Measurements from ENCODE around the gene EIF2D.

DNA sequence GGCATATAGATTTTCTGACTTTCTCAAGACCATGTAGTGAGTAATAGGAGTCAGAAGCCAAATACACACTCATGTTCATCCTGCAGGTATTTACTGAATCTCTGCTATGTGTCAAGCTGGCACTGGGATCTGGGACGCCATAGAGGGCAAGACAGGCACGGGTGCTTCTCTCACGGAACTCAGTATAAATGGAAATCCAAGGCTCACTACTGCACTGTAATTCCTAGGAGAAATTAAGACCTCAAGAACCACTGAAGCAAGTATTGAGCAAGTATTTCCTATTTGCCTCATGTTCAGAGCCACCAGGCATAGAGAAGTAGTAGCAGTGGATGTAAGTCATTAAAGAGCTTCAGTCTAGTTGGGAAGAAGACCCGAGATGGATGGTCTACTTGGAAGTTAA lies 38.9 kb downstream of the EIF2D start:
- TF ChIP-seq POLR2A (IDR thresholded peaks at IDR 0.05) = no peak
- TF ChIP-seq, protein P1, sequence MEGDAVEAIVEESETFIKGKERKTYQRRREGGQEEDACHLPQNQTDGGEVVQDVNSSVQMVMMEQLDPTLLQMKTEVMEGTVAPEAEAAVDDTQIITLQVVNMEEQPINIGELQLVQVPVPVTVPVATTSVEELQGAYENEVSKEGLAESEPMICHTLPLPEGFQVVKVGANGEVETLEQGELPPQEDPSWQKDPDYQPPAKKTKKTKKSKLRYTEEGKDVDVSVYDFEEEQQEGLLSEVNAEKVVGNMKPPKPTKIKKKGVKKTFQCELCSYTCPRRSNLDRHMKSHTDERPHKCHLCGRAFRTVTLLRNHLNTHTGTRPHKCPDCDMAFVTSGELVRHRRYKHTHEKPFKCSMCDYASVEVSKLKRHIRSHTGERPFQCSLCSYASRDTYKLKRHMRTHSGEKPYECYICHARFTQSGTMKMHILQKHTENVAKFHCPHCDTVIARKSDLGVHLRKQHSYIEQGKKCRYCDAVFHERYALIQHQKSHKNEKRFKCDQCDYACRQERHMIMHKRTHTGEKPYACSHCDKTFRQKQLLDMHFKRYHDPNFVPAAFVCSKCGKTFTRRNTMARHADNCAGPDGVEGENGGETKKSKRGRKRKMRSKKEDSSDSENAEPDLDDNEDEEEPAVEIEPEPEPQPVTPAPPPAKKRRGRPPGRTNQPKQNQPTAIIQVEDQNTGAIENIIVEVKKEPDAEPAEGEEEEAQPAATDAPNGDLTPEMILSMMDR (IDR thresholded peaks at IDR 0.05) = no peak
